Activated T-cell treated with anti-CD3 and anti-CD28 coated beads for 1 hour (primary cell): Measurements from ENCODE around the gene THYN1.
A peak's percentile ranks its signal among the peaks of the same experiment; 100 is the strongest.
"Not testable (repeated sequence)": the region's sequence is repeated elsewhere in the genome, so short reads cannot be mapped to it uniquely, and the experiment has no call there.

Experiments used
- DNase-seq: peaks from one replicate; pipeline ENCODE4 v3.0.0-alpha.2; 2020; ENCODE audit warnings: low read depth

Gene THYN1

GRCh38 chr11:134275188-134275533 lies 22.0 kb upstream of the THYN1 start:
- no peak for DNase-seq

- no peak for DNase-seq
These were observed 20.2 kb upstream of the THYN1 start for GRCh38 chr11:134273317-134273712.

- no peak for DNase-seq
These were observed 19.5 kb upstream of the THYN1 start for GRCh38 chr11:134272381-134273316.

- DNase-seq = no peak
These were observed 18.8 kb upstream of the THYN1 start for GRCh38 chr11:134271978-134272377.

DNA sequence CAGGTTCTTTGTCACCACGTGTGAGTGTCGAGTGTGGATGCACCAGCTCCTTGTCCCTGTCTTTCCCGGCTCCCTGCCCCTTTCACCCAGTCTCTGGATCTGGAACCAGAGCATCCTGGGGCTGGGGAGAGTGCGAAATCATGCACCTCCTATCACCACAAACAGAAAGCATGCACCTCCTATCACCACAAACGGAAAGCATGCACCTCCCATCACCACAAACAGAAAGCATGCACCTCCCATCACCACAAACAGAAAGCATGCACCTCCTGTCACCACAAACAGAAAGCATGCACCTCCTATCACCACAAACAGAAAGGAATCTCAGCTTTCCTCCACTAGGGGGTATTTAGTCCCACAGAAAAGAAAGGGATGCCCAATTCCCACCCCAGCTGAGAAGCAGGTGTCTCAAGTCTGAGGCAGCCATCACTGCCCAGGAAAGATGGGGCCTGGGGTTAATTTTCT lies 17.1 kb upstream of the THYN1 start:
- no peak for DNase-seq

DNA sequence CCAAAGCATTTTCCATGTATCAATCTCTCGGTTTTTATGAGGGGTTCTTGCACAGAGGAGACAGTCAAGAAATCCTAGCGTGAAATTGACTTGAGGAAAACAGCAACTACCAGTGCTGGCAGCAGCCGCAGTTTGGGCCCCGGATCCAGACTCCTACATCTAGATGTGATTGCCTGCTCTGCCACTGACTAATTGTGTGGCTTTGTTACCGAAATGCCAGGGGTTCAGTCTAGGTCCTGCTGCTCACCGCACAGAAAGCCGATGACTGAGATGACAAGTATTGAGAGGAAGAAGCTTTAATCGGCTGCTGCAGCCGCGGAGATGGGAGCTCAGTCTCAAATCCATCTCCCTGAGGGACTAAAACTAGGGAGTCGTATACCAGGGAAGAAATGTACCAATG lies 14.8 kb upstream of the THYN1 start:
- DNase-seq = no peak

GRCh38 chr11:134267461-134267860 lies 14.3 kb upstream of the THYN1 start:
- DNase-seq = no peak

- no peak for DNase-seq
These were observed 13.7 kb upstream of the THYN1 start for GRCh38 chr11:134266841-134267251.

DNA sequence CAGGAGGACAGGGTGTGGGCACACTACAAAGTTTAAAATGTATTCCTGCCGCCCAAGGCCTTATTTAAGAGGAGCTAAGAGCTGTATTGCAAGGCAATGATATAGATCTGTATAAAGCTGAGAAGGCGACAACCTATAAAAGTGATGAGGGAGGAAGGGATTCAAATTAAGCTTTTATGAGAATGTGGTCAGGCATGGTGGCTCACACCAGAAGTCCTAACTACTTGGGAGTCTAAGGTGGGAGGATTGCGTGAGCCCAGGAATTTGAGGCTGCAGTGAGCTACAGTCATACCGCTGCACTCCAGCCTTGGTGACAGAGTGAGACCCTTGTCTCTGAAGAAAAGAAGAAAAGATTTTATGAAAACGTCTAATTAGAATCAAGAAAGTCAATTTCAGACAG lies 13.3 kb upstream of the THYN1 start:
- no peak for DNase-seq

DNA sequence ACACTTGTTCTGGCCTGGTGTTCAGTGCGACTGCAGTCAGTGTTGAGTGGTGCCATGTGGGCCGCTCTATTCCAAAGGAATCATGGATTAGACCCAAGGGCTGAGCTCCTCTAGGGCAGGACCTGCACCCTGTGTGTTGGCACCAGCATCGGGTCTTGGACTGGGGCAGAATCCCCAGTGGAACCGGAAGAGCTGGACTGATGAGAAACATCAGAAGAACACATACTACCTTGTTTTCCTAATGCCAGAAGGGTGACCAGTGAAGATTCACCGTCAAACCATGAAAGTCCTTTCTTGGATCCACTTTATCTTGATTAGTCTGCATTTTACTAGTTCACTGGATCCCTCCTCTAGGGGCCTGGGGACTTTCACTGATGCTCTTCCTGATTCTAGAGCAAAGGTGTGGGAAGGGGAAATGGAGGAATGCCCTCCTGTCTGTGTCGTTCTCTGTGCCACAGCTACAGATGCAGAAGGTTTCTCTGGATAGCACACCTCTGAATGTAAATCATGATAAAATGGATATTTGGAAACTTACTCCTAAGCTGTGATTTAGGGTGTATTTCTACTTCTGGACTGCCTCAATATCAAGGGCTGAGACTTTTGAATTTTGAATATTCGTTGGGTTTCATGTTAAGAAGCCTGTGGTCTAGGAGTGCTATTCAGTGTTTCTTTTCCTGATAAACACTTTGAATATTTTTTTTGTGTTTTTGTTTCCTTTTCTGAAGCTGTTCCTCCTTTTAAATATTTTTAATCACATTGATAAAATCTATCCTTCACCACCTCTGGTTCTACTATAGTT lies 12.0 kb upstream of the THYN1 start:
- DNase-seq = no peak

- DNase-seq = peak; percentile 22
These were observed 8.7 kb upstream of the THYN1 start for GRCh38 chr11:134261626-134262488.

GRCh38 chr11:134260983-134261382 lies 7.8 kb upstream of the THYN1 start:
- DNase-seq = no peak

GRCh38 chr11:134260503-134260902 lies 7.4 kb upstream of the THYN1 start:
- DNase-seq = no peak

GRCh38 chr11:134258577-134258976 lies 5.4 kb upstream of the THYN1 start:
- DNase-seq = no peak

GRCh38 chr11:134257101-134257500 lies 3.9 kb upstream of the THYN1 start:
- no peak for DNase-seq

GRCh38 chr11:134255184-134255561 lies 2.0 kb upstream of the THYN1 start:
- DNase-seq = not testable (repeated sequence)

DNA sequence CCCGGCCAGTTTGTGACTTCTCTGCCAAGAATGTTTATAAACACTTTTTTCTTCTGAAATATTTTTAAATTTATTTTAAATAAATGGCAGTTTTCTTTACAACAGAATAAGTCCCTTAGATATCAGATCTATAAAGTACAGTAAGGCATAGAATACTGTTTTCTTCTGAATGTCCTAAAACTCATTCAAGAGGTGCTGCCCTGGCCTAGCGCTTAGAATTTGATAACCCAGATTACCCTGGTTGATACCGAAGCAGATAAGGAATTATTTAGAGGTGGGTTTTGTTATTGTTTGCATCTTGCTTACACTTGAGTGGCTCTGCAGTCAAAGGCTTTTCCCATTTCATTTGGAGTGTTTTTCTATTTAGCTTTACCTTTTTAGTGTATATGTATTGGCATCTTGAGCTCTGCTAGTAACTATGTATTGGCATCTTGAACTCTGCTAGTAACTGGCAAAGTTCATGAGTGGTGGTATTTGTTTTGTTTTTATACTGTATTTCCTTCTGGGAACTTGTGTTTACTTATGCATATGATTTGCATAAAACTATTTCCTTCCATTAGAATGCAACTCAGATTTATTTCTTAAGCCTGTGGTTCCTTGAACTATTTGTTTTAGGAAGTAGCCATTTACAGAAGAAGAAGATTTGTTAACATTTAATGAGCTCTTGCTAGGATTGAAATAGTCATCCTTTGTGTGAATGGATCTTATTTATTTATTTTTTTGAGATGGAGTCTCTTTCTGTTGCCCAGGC lies 1.5 kb upstream of the THYN1 start:
- no peak for DNase-seq

- DNase-seq = no peak
These were observed 585 bp downstream of the THYN1 start for GRCh38 chr11:134252346-134253187.

DNA sequence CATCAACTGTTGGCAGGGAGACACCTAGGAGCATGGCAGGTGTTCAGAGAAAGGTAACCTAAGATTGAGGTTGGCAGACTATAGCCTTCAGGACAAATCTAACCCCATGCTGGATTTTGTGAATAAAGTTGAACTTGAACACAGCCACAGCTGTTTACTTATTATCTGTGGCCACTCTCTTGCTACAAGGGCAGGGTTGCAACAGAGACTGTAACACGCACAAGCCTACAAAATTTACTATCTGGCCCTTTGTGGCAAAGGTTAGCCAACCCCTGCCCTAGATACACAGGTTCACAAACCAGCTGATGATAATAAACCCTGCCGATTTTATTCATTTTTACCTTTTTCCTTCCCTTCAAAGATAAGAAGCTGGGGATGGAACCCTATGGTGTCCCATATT lies 2.5 kb downstream of the THYN1 start:
- no peak for DNase-seq

- no peak for DNase-seq
These were observed 2.9 kb downstream of the THYN1 start for GRCh38 chr11:134250246-134250645.
